CD8-positive, alpha-beta memory T cell (primary cell): ENCODE results near the gene SRRM4. TPM values are rescaled to one million over a fixed set of nuclear protein-coding genes. Genes with fewer than 3 reads are reported as not detected.

Source experiments
- CTCF ChIA-PET: fragments of 350-600 bp; sonication (Branson Sonifier 250); formaldehyde crosslinking; loops from one replicate; lab custom pipeline; 2021; ENCODE audit warnings: antibody characterized with exemption; lab: Charles Lee
- POLR2A ChIA-PET: fragments of 350-600 bp; sonication (Branson Sonifier 250); formaldehyde crosslinking; loops from one replicate; lab custom pipeline; 2021; ENCODE audit warnings: antibody characterized with exemption; lab: Charles Lee
- DNase-seq, 5 donors: peaks; one replicate each; pipeline versions ENCODE4 v3.0.0 to v3.0.0-alpha.2; 2020 to 2022; ENCODE audit warnings: mixed read lengths in 1 of 5
- H3K27ac ChIP-seq: one replicate; pipeline ENCODE4 v1.7.0; 2013; ENCODE audit warnings: low read depth, mild to moderate bottlenecking, low read length, moderate library complexity
- H3K27me3 ChIP-seq: 2 replicates; pipeline ENCODE4 v1.7.0; 2013; ENCODE audit warnings: low read length, mild to moderate bottlenecking; ENCODE audit not compliant: insufficient read depth, poor library complexity, severe bottlenecking
- H3K36me3 ChIP-seq: 2 replicates; pipeline ENCODE4 v1.7.0; 2013; ENCODE audit warnings: mild to moderate bottlenecking, low read length, moderate library complexity; ENCODE audit not compliant: insufficient read depth
- H3K4me1 ChIP-seq: 2 replicates; pipeline ENCODE4 v1.7.0; 2013; ENCODE audit warnings: mild to moderate bottlenecking, low read length, moderate library complexity; ENCODE audit not compliant: insufficient read depth
- H3K4me3 ChIP-seq: 2 replicates; pipeline ENCODE4 v1.7.0; 2013; ENCODE audit warnings: mild to moderate bottlenecking, low read length
- H3K9me3 ChIP-seq: 2 replicates; pipeline ENCODE4 v1.7.0; 2013; ENCODE audit warnings: mild to moderate bottlenecking, low read length
- H3K27ac Mint-ChIP-seq, 8 donors: one replicate each; pipeline ENCODE4 v1.8.0; 2020 to 2021; ENCODE audit warnings: mixed read lengths in 8 of 8, mild to moderate bottlenecking in 6 of 8, inconsistent platforms in 3 of 8, moderate library complexity in 3 of 8
- H3K27me3 Mint-ChIP-seq, 2 donors: one replicate each; pipeline ENCODE4 v1.8.0; 2020 to 2021; ENCODE audit warnings: mixed read lengths in 2 of 2, mild to moderate bottlenecking in 1 of 2, moderate library complexity in 1 of 2
- H3K36me3 Mint-ChIP-seq, 3 donors: one replicate each; pipeline ENCODE4 v1.8.0; 2020 to 2021; ENCODE audit warnings: mixed read lengths in 3 of 3, inconsistent platforms in 1 of 3, mild to moderate bottlenecking in 1 of 3
- H3K4me1 Mint-ChIP-seq, 3 donors: one replicate each; pipeline ENCODE4 v1.8.0; 2020 to 2021; ENCODE audit warnings: mixed read lengths in 3 of 3, inconsistent platforms in 1 of 3, mild to moderate bottlenecking in 1 of 3
- H3K4me3 Mint-ChIP-seq, 7 donors: one replicate each; pipeline ENCODE4 v1.8.0; 2020 to 2021; ENCODE audit warnings: mixed read lengths in 7 of 7, mild to moderate bottlenecking in 6 of 7, moderate library complexity in 4 of 7, inconsistent platforms in 2 of 7
- H3K9me3 Mint-ChIP-seq, 5 donors: one replicate each; pipeline ENCODE4 v1.8.0; 2020 to 2022; ENCODE audit warnings: mixed read lengths in 5 of 5, mild to moderate bottlenecking in 3 of 5, moderate library complexity in 2 of 5, inconsistent platforms in 1 of 5
- polyA plus RNA-seq: library from polyadenylated mRNA; unstranded; fragments of 300-500 nt; fragmentation: Illumina TruSeq; gene quantifications from one replicate; pipeline ENCODE4 v1.2.3, GENCODE V29; 2021
- total RNA-seq, 2 experiments: library from RNA; stranded (reverse); gene quantifications; one replicate each; pipeline ENCODE4 v1.2.3, GENCODE V29; 2021

SRRM4 gene
- total and polyA plus RNA-seq, 3 experiments from 2014 or later: not detected

DNA sequence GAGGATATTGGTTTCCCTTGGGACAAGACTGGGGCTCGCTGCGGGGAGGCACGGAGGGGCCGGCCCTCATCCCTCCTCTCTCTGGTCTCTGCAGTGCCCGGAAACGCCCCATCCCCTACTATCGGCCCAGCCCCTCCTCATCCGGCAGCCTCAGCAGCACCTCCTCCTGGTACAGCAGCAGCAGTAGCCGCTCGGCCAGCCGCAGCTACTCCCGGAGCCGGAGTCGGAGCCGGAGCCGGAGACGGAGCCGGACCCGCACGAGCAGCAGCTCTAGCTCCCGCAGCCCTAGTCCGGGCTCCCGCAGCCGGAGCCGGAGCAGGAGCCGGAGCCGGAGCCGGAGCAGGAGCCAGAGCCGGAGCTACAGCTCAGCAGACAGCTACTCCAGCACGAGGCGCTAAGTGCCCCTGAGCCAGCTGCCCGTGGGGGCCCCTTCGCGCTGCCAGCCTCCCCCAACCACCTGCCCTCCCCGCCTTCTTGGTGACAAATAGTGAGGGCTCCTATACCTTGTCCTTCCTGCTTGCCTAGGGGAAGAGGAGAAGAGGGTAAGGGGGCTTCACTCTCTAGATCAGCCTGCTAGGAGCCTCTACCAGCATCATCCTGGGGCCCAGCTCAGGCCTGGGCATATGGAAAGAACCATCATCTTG lies 175.2 kb downstream of the SRRM4 start:
- no peaks in the 10 kb centered on the region for H3K4me1 Mint-ChIP-seq
- Histone ChIP-seq H3K4me1 (no peaks in the 10 kb centered on the region), H3K36me3 (no peaks in the 10 kb centered on the region), H3K27ac (no peak overlapping the region), H3K27me3 (no peaks in the 10 kb centered on the region), H3K4me3 (no peak overlapping the region), H3K9me3 (no peaks in the 10 kb centered on the region)
- ChIA-PET CTCF (no interaction called here), POLR2A (no interaction called here)
- H3K27ac Mint-ChIP-seq: no peak overlapping the region
- H3K36me3 Mint-ChIP-seq: no peaks in the 10 kb centered on the region
- H3K27me3 Mint-ChIP-seq: peaks cover 8 to 11% of the 10 kb centered on the region in 2 donors
- no peak overlapping the region for H3K4me3 Mint-ChIP-seq
- no peak for DNase-seq
- H3K9me3 Mint-ChIP-seq: peaks cover 0 to 15% (median 7%) of the 10 kb centered on the region in 5 donors

DNA sequence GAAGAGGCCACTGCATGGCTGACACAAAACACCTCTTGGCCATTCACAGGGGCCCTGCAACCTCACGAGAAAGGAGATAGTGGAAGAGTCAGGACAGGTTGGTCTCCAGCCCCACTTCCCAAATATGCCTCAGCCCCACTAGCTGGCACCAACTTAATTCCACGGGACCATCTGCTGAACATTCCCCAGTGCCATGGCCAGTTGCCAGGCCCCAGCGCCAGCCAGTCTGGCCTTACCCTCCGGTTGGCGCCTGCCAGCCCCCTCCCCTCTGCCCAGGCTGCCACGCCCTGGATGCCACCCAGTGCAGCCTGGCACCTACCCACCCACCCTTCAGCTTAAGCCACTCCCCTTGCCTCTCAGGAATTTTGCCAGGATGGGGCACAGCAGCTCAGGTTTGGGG lies 176.2 kb downstream of the SRRM4 start:
- H3K4me3 Mint-ChIP-seq: no peak overlapping the region
- H3K4me1 Mint-ChIP-seq: no peaks in the 10 kb centered on the region
- Histone ChIP-seq H3K27me3 (no peaks in the 10 kb centered on the region), H3K27ac (no peak overlapping the region), H3K4me3 (no peak overlapping the region), H3K9me3 (no peaks in the 10 kb centered on the region), H3K4me1 (no peaks in the 10 kb centered on the region), H3K36me3 (no peaks in the 10 kb centered on the region)
- CTCF ChIA-PET: no interaction called here
- peaks cover 0 to 13% (median 6%) of the 10 kb centered on the region in 5 donors for H3K9me3 Mint-ChIP-seq
- POLR2A ChIA-PET: no interaction called here
- H3K27me3 Mint-ChIP-seq: peaks cover 8 to 11% of the 10 kb centered on the region in 2 donors
- no peaks in the 10 kb centered on the region for H3K36me3 Mint-ChIP-seq
- H3K27ac Mint-ChIP-seq: no peak overlapping the region
- DNase-seq: no peak

DNA sequence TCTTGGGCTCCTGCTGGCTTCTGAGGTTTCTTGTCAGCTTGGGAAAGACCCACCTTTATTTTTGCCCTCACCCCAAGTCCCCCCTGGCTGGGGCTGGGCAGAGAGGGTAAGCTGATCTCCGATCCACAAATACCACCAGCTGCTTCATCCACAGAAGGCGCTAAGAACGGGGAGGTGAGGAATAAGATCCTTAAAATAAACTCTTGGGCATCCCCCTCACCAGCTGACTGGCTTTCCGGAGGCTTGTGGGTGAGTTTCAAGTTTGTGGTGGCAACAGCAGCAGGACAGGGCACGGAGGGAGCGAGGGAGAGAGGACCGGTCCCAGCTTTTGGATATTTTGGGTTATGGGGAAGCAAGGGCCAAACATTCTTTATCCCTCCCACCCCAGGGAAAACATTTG lies 176.6 kb downstream of the SRRM4 start:
- Mint-ChIP-seq H3K4me3 (no peak overlapping the region), H3K27me3 (peaks cover 8 to 9% of the 10 kb centered on the region in 2 donors), H3K27ac (no peak overlapping the region), H3K9me3 (peaks cover 0 to 13% (median 5%) of the 10 kb centered on the region in 5 donors), H3K4me1 (no peaks in the 10 kb centered on the region), H3K36me3 (no peaks in the 10 kb centered on the region)
- Histone ChIP-seq H3K27me3 (no peaks in the 10 kb centered on the region), H3K4me3 (no peak overlapping the region), H3K36me3 (no peaks in the 10 kb centered on the region), H3K4me1 (no peaks in the 10 kb centered on the region), H3K27ac (no peak overlapping the region), H3K9me3 (no peaks in the 10 kb centered on the region)
- no peak for DNase-seq
- ChIA-PET CTCF (no interaction called here), POLR2A (no interaction called here)

DNA sequence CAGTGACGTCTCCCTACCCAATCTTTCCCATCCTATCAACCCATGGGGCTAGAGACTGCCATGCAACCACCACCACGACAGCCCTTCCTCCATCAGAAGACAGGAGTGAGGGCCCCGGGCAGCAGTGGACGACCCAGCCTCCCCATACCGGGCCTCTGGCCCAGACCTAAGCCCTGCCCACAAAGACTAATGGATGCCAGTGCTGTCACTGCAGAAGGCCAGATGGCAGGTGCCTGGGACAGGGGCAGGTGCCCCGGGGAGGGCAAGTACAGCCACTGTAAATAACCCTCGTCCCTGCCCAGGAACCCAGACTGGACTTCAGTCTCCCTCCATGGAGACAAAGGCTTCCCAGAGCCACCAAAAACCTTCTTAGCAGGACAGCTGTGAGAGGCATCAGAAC lies 177.1 kb downstream of the SRRM4 start:
- no peak for DNase-seq
- peaks cover 6% of the 10 kb centered on the region in 2 donors for H3K27me3 Mint-ChIP-seq
- H3K36me3 ChIP-seq: no peaks in the 10 kb centered on the region
- POLR2A ChIA-PET: no interaction called here
- H3K4me3 ChIP-seq: no peak overlapping the region
- H3K9me3 ChIP-seq: no peaks in the 10 kb centered on the region
- no peak overlapping the region for H3K27ac ChIP-seq
- H3K4me1 ChIP-seq: no peaks in the 10 kb centered on the region
- H3K4me1 Mint-ChIP-seq: no peaks in the 10 kb centered on the region
- no peaks in the 10 kb centered on the region for H3K27me3 ChIP-seq
- H3K36me3 Mint-ChIP-seq: no peaks in the 10 kb centered on the region
- H3K27ac Mint-ChIP-seq: no peak overlapping the region
- peaks cover 0 to 13% (median 5%) of the 10 kb centered on the region in 5 donors for H3K9me3 Mint-ChIP-seq
- H3K4me3 Mint-ChIP-seq: no peak overlapping the region
- CTCF ChIA-PET: no interaction called here

DNA sequence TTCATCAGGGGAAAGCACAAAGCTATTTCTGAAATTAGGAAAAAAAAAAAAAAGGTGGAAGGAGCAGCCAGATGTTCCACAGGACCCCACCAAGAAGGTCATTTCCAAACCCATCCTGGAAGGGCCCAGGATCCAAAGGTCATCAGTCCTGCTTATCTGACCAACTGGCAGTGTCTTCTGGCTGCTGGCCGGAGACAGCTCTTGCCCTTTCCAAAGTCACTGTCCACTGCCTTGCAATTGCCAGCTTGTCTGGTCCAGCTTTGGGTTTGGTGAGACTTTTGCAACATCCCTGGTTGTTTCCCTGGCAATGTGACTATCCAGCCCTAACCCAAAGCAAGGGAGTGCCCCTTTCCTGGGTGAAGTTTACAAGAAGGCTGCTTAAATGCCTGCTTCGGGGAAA lies 178.5 kb downstream of the SRRM4 start:
- Mint-ChIP-seq H3K9me3 (peaks cover 0 to 6% (median 1%) of the 10 kb centered on the region in 5 donors), H3K36me3 (no peaks in the 10 kb centered on the region), H3K4me3 (no peak overlapping the region), H3K4me1 (no peaks in the 10 kb centered on the region), H3K27me3 (peaks cover 0 to 3% of the 10 kb centered on the region in 2 donors), H3K27ac (no peak overlapping the region)
- Histone ChIP-seq H3K4me1 (no peaks in the 10 kb centered on the region), H3K9me3 (no peaks in the 10 kb centered on the region), H3K36me3 (no peaks in the 10 kb centered on the region), H3K4me3 (no peak overlapping the region), H3K27ac (no peak overlapping the region), H3K27me3 (no peaks in the 10 kb centered on the region)
- ChIA-PET CTCF (no interaction called here), POLR2A (no interaction called here)
- DNase-seq: no peak

DNA sequence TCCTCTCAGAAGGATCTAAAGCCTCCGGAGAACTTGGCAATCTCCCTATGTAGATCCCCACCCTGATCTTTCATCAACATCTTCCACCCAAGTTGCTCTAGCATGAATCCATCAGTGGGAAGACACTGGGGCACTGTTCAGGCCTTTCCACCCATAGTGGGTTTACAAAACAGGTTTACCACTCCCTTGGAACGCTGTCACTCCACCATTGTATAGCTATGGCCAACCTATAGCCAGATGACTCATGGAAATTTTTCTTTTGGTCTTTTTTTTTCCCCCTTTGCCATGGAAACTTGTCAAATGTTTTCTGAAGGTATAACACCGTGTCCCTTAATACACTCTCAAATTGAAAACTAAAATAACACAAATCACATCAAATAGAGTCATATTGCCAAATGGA lies 186.6 kb downstream of the SRRM4 start:
- no peaks in the 10 kb centered on the region for H3K4me1 Mint-ChIP-seq
- no peak overlapping the region for H3K27ac Mint-ChIP-seq
- H3K27me3 ChIP-seq: no peaks in the 10 kb centered on the region
- CTCF ChIA-PET: no interaction called here
- H3K9me3 ChIP-seq: no peaks in the 10 kb centered on the region
- POLR2A ChIA-PET: no interaction called here
- no peak overlapping the region for H3K4me3 Mint-ChIP-seq
- H3K9me3 Mint-ChIP-seq: peaks cover 0 to 4% (median 0%) of the 10 kb centered on the region in 5 donors
- no peaks in the 10 kb centered on the region for H3K36me3 Mint-ChIP-seq
- DNase-seq: no peak
- H3K27ac ChIP-seq: no peak overlapping the region
- H3K27me3 Mint-ChIP-seq: peaks cover 0 to 5% of the 10 kb centered on the region in 2 donors
- H3K4me1 ChIP-seq: no peaks in the 10 kb centered on the region
- H3K36me3 ChIP-seq: no peaks in the 10 kb centered on the region
- H3K4me3 ChIP-seq: no peak overlapping the region

DNA sequence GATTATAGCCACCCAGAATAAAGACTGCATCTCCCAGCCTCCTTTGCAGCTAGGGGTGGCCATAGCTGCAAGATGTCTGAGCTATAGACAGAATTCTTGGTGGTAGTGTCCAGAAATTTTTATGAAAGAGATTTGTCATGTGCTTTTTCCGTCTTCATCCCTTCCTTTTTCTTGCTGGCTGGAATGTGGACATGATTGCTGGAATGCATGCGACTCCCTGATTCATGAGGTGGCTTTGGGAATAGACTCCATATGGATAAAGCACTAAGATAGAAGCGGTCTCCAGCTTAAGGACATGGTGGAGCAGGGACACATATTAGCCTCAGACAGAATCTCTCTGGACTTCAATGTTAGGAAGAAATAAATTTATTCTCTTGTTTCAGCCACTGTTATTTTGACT lies 187.4 kb downstream of the SRRM4 start:
- Histone ChIP-seq H3K4me1 (no peaks in the 10 kb centered on the region), H3K27me3 (no peaks in the 10 kb centered on the region), H3K36me3 (no peaks in the 10 kb centered on the region), H3K27ac (no peak overlapping the region), H3K4me3 (no peak overlapping the region), H3K9me3 (no peaks in the 10 kb centered on the region)
- ChIA-PET POLR2A (no interaction called here), CTCF (no interaction called here)
- Mint-ChIP-seq H3K4me3 (no peak overlapping the region), H3K27me3 (peaks cover 0 to 5% of the 10 kb centered on the region in 2 donors), H3K9me3 (peaks cover 0 to 4% (median 0%) of the 10 kb centered on the region in 5 donors), H3K36me3 (no peaks in the 10 kb centered on the region), H3K27ac (no peak overlapping the region), H3K4me1 (no peaks in the 10 kb centered on the region)
- DNase-seq: no peak

DNA sequence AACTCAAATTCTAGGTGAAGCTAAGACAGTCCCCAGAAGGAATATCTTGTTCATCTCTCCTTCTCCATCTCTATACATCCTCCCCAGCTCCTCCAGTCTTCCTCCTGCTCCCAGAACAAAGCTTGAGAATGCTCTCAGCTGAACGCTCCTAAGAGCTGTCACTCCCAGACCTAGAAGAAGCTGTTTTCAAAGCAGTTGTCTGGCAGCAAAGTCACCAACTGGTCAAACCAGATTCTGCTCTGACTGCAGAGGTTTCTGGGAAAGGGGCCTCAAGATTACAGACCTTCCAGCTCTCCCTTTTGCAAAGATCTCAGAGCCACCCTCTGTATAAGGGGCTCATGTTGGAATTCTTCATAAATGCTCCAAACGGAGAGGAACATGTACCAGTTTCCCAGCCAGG lies 187.8 kb downstream of the SRRM4 start:
- Mint-ChIP-seq H3K4me1 (no peaks in the 10 kb centered on the region), H3K9me3 (peaks cover 0 to 4% (median 0%) of the 10 kb centered on the region in 5 donors), H3K27me3 (peaks cover 0 to 5% of the 10 kb centered on the region in 2 donors), H3K4me3 (no peak overlapping the region), H3K27ac (no peak overlapping the region), H3K36me3 (no peaks in the 10 kb centered on the region)
- H3K4me3 ChIP-seq: no peak overlapping the region
- no peaks in the 10 kb centered on the region for H3K9me3 ChIP-seq
- ChIA-PET POLR2A (no interaction called here), CTCF (no interaction called here)
- H3K4me1 ChIP-seq: no peaks in the 10 kb centered on the region
- no peak overlapping the region for H3K27ac ChIP-seq
- no peak for DNase-seq
- no peaks in the 10 kb centered on the region for H3K27me3 ChIP-seq
- H3K36me3 ChIP-seq: no peaks in the 10 kb centered on the region
